DOHH2 (cell line): ENCODE results near the gene UMAD1.

Source experiments
- H3F3A ChIP-seq: fragments of 200-600 bp; sonication (generic), shearing (Covaris generic); 2 replicates; pipeline ENCODE4 v1.6.0; 2016; ENCODE audit warnings: antibody characterized with exemption, mild to moderate bottlenecking; ENCODE audit not compliant: control insufficient read depth, insufficient read depth
- H3K27ac ChIP-seq: fragments of 200-600 bp; sonication (generic); 2 replicates; pipeline ENCODE4 v1.5.1; 2014; ENCODE audit warnings: low read depth, mild to moderate bottlenecking, low read length, moderate library complexity
- H3K27me3 ChIP-seq: fragments of 200-600 bp; sonication (generic); 2 replicates; pipeline ENCODE4 v1.6.1; 2014; ENCODE audit warnings: mild to moderate bottlenecking, low read length, mixed read lengths; ENCODE audit not compliant: control insufficient read depth
- H3K36me3 ChIP-seq: fragments of 200-600 bp; sonication (generic); 2 replicates; pipeline ENCODE4 v1.6.1; 2014; ENCODE audit warnings: mild to moderate bottlenecking, low read length, moderate library complexity, mixed read lengths; ENCODE audit not compliant: control insufficient read depth
- H3K4me1 ChIP-seq: fragments of 200-600 bp; sonication (generic); 2 replicates; pipeline ENCODE4 v1.6.1; 2014; ENCODE audit warnings: mild to moderate bottlenecking, low read length, mixed read lengths; ENCODE audit not compliant: control insufficient read depth
- H3K4me2 ChIP-seq: fragments of 200-600 bp; sonication (generic); 2 replicates; pipeline ENCODE4 v1.6.0; 2014; ENCODE audit warnings: mild to moderate bottlenecking, low read length, moderate library complexity
- H3K4me3 ChIP-seq: fragments of 200-600 bp; sonication (generic); 2 replicates; pipeline ENCODE4 v1.5.1; 2014; ENCODE audit warnings: mild to moderate bottlenecking, low read length, mixed read lengths
- H3K79me2 ChIP-seq: fragments of 200-600 bp; sonication (generic); 2 replicates; pipeline ENCODE4 v1.6.1; 2014; ENCODE audit warnings: mild to moderate bottlenecking, low read length, mixed read lengths; ENCODE audit not compliant: control insufficient read depth
- H3K9me2 ChIP-seq: fragments of 200-600 bp; sonication (generic); replicated peaks from 2 replicates; pipeline ENCODE4 v1.6.1; 2014; ENCODE audit warnings: mild to moderate bottlenecking, low read length, mixed read lengths; ENCODE audit not compliant: control insufficient read depth
- H3K9me3 ChIP-seq: fragments of 200-600 bp; sonication (generic); 2 replicates; pipeline ENCODE4 v1.6.1; 2014; ENCODE audit warnings: antibody characterized with exemption, low read length, mixed read lengths; ENCODE audit not compliant: control insufficient read depth, insufficient read depth
- H4K20me1 ChIP-seq: fragments of 200-600 bp; sonication (generic); 2 replicates; pipeline ENCODE4 v1.6.0; 2014; ENCODE audit warnings: low read depth, mild to moderate bottlenecking, antibody characterized with exemption, low read length, moderate library complexity; ENCODE audit not compliant: control insufficient read depth, insufficient read depth
- EZH2phosphoT487 ChIP-seq: fragments of 200-600 bp; sonication (generic); IDR thresholded peaks from 2 replicates; pipeline ENCODE4 v1.6.1; 2017; ENCODE audit warnings: borderline replicate concordance, mild to moderate bottlenecking, antibody characterized with exemption, low read length, moderate library complexity, mixed read lengths
- TF ChIP-seq, protein P1 (sequence below): fragments of 200-600 bp; sonication (generic); IDR thresholded peaks from one replicate; pipeline ENCODE4 v1.5.1; 2014; ENCODE audit warnings: antibody characterized with exemption, mild to moderate bottlenecking, low read depth, low read length; ENCODE audit not compliant: poor library complexity, severe bottlenecking

The UMAD1 gene

DNA sequence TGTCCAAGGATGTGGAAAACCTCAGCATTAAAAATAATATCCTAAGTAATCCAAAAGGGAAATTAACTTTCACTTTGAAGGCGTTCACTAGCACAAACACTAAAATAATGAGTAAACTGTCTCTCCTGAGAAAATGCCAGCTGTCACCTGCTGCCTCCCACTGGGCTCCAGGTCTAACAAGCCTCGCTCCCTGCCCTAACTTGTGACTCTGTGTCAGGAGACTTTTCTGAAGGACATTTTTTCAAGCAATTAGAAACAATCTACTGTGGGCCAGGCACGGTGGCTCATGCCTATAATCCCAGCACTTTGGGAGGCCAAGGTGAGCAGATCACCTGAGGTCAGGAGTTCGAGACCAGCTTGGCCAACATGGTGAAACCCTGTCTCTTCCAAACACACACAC is 255.2 kb downstream of the UMAD1 start:
- TF ChIP-seq, protein P1, sequence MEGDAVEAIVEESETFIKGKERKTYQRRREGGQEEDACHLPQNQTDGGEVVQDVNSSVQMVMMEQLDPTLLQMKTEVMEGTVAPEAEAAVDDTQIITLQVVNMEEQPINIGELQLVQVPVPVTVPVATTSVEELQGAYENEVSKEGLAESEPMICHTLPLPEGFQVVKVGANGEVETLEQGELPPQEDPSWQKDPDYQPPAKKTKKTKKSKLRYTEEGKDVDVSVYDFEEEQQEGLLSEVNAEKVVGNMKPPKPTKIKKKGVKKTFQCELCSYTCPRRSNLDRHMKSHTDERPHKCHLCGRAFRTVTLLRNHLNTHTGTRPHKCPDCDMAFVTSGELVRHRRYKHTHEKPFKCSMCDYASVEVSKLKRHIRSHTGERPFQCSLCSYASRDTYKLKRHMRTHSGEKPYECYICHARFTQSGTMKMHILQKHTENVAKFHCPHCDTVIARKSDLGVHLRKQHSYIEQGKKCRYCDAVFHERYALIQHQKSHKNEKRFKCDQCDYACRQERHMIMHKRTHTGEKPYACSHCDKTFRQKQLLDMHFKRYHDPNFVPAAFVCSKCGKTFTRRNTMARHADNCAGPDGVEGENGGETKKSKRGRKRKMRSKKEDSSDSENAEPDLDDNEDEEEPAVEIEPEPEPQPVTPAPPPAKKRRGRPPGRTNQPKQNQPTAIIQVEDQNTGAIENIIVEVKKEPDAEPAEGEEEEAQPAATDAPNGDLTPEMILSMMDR = no peak
- no peak for TF ChIP-seq EZH2phosphoT487
- Histone ChIP-seq H3F3A (no peaks in the 10 kb centered on the region), H3K79me2 (no peaks in the 10 kb centered on the region), H3K4me2 (no peak overlapping the region), H3K36me3 (no peaks in the 10 kb centered on the region), H3K4me3 (no peak overlapping the region), H3K9me3 (no peaks in the 10 kb centered on the region), H3K4me1 (no peaks in the 10 kb centered on the region), H3K9me2 (no peaks in the 10 kb centered on the region), H4K20me1 (no peaks in the 10 kb centered on the region), H3K27me3 (no peaks in the 10 kb centered on the region), H3K27ac (no peak overlapping the region)

DNA sequence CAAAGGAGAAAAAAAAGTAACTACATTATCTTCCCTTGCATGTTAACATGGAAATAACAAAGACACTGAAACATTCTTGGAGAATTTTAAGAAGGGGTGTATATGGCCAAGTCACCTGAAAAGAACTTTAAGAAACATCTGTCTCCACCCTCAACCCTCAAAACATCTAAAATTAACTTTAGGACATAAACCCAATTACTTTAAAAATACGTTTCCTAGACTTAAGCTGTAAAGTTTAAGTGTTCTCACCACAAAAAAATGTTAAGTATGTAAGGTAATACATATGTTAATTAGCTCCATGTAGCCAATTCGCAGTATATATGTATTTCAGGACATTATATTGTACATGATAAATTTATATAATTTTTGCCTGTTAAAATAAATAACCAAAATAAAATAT is 257.0 kb downstream of the UMAD1 start:
- no peaks in the 10 kb centered on the region for H3K9me2 ChIP-seq
- no peak for TF ChIP-seq EZH2phosphoT487
- TF ChIP-seq, protein P1 = no peak
- H3K27me3 ChIP-seq = no peaks in the 10 kb centered on the region
- H3F3A ChIP-seq = no peaks in the 10 kb centered on the region
- H3K36me3 ChIP-seq = no peaks in the 10 kb centered on the region
- H3K79me2 ChIP-seq = no peaks in the 10 kb centered on the region
- H3K4me2 ChIP-seq = no peak overlapping the region
- H3K27ac ChIP-seq = no peak overlapping the region
- H4K20me1 ChIP-seq = no peaks in the 10 kb centered on the region
- no peaks in the 10 kb centered on the region for H3K4me1 ChIP-seq
- no peak overlapping the region for H3K4me3 ChIP-seq
- no peaks in the 10 kb centered on the region for H3K9me3 ChIP-seq

DNA sequence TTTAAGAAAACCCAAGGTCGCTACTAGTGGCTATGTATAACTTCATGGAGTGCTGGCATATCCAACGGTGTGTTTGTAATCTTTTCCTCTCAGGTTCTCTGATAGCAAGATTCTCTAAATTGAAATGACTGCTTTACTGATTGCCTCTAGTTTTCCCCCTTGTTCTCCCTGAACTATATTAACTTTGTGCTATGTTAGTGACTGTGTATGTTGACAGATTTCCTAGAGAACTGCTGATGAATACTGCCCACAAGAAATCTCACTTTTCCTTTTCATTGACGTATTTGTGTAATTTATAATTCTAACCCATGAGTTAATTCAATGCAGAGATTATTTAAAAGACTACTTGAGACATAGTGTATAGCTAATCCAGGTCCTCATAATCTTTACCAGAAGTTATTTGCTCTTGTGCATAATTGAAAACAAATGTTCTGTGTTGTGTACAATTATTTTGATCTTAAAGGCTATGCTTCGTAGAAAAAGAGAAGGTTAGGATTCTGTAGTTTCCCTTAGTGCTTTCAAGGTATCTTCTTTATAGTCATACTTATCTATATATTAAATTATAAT is 257.5 kb downstream of the UMAD1 start:
- Histone ChIP-seq H3K4me1 (no peaks in the 10 kb centered on the region), H3K4me3 (no peak overlapping the region), H3K27me3 (no peaks in the 10 kb centered on the region), H3K9me2 (no peaks in the 10 kb centered on the region), H3K79me2 (no peaks in the 10 kb centered on the region), H3F3A (no peaks in the 10 kb centered on the region), H3K9me3 (no peaks in the 10 kb centered on the region), H4K20me1 (no peaks in the 10 kb centered on the region), H3K36me3 (no peaks in the 10 kb centered on the region), H3K4me2 (no peak overlapping the region), H3K27ac (no peak overlapping the region)
- TF ChIP-seq, protein P1 = no peak
- no peak for TF ChIP-seq EZH2phosphoT487
